Measurements from ENCODE around the gene HCFC2.
A peak's percentile ranks its signal among the peaks of the same experiment; 100 is the strongest.

HCFC2 gene

GRCh38 chr12:104095289-104095688, 31.0 kb downstream of the HCFC2 start:
- TF ChIP-seq CTCF (IDR thresholded peaks at IDR 0.05; ENCODE audit: low read depth, low read length): no peak
- Histone ChIP-seq H3K36me3 (peaks cover 60% of the 10 kb centered on the region), H3K9me3 (ENCODE audit: severe bottlenecking) (no peaks in the 10 kb centered on the region), H3K27ac (no peak overlapping the region), H3K27me3 (ENCODE audit: insufficient read depth, low read depth, severe bottlenecking) (no peaks in the 10 kb centered on the region), H3K4me3 (ENCODE audit: low read depth, low read length) (no peak overlapping the region)
- DNase-seq: no peak

- H3K4me3 ChIP-seq (ENCODE audit: low read depth, low read length): no peak overlapping the region
- no peaks in the 10 kb centered on the region for H3K9me3 ChIP-seq (ENCODE audit: severe bottlenecking)
- no peak overlapping the region for H3K27ac ChIP-seq
- DNase-seq: no peak
- no peak for TF ChIP-seq CTCF (IDR thresholded peaks at IDR 0.05; ENCODE audit: low read depth, low read length)
- no peaks in the 10 kb centered on the region for H3K27me3 ChIP-seq (ENCODE audit: insufficient read depth, low read depth, severe bottlenecking)
- peaks cover 69% of the 10 kb centered on the region for H3K36me3 ChIP-seq
These were observed 33.6 kb downstream of the HCFC2 start for GRCh38 chr12:104097954-104098353.

- Histone ChIP-seq H3K27me3 (ENCODE audit: insufficient read depth, low read depth, severe bottlenecking) (no peaks in the 10 kb centered on the region), H3K4me3 (ENCODE audit: low read depth, low read length) (no peak overlapping the region), H3K9me3 (ENCODE audit: severe bottlenecking) (no peaks in the 10 kb centered on the region), H3K27ac (no peak overlapping the region), H3K36me3 (peaks cover 15% of the 10 kb centered on the region)
- DNase-seq: no peak
- TF ChIP-seq CTCF (IDR thresholded peaks at IDR 0.05; ENCODE audit: low read depth, low read length): no peak
These were observed 41.1 kb downstream of the HCFC2 start for GRCh38 chr12:104105461-104105860.

- Histone ChIP-seq H3K4me3 (ENCODE audit: low read depth, low read length) (no peak overlapping the region), H3K27ac (no peak overlapping the region), H3K9me3 (ENCODE audit: severe bottlenecking) (no peaks in the 10 kb centered on the region), H3K27me3 (ENCODE audit: insufficient read depth, low read depth, severe bottlenecking) (no peaks in the 10 kb centered on the region), H3K36me3 (peaks cover 7% of the 10 kb centered on the region)
- no peak for DNase-seq
- TF ChIP-seq CTCF (IDR thresholded peaks at IDR 0.05; ENCODE audit: low read depth, low read length): no peak
These were observed 42.6 kb downstream of the HCFC2 start for GRCh38 chr12:104106965-104107364.

GRCh38 chr12:104108755-104109445, 44.6 kb downstream of the HCFC2 start:
- TF ChIP-seq CTCF (IDR thresholded peaks at IDR 0.05; ENCODE audit: low read depth, low read length): peak; percentile 77
- peak; percentile 85 for DNase-seq
- Histone ChIP-seq H3K36me3 (peaks cover 3% of the 10 kb centered on the region), H3K27ac (0 out of 2 replicates have a peak overlapping the region, but pooled peaks have one; percentile 23), H3K4me3 (ENCODE audit: low read depth, low read length) (no peak overlapping the region), H3K9me3 (ENCODE audit: severe bottlenecking) (no peaks in the 10 kb centered on the region), H3K27me3 (ENCODE audit: insufficient read depth, low read depth, severe bottlenecking) (no peaks in the 10 kb centered on the region)

Data from WERI-Rb-1 (cell line).